ENCODE data around the gene FHL5. TPM values are rescaled to one million over a fixed set of nuclear protein-coding genes. Genes with fewer than 3 reads are reported as not detected.
A peak's percentile ranks its signal among the peaks of the same experiment; 100 is the strongest.
"Not testable (repeated sequence)": the region's sequence is repeated elsewhere in the genome, so short reads cannot be mapped to it uniquely, and the experiment has no call there.

The FHL5 gene
- total RNA-seq, 2 donors from 2014 or later: not detected

- Mint-ChIP-seq H3K27ac (no peak overlapping the region), H3K36me3 (peaks cover 2 to 5% of the 10 kb centered on the region in 2 donors), H3K9me3 (peaks cover 0 to 7% of the 10 kb centered on the region in 2 donors)
- DNase-seq (ENCODE audit: low spot score in 2 of 2): no peak
- ATAC-seq: no peak
These were observed 13.3 kb downstream of the FHL5 start for GRCh38 chr6:96576221-96576620.

- no peak for DNase-seq (ENCODE audit: low spot score in 2 of 2)
- ATAC-seq: no peak
- H3K9me3 Mint-ChIP-seq: no peaks in the 10 kb centered on the region
- H3K36me3 Mint-ChIP-seq: no peaks in the 10 kb centered on the region
- no peak overlapping the region for H3K27ac Mint-ChIP-seq
These were observed 19.1 kb downstream of the FHL5 start for GRCh38 chr6:96582021-96582420.

GRCh38 chr6:96582436-96582835, 19.5 kb downstream of the FHL5 start:
- Mint-ChIP-seq H3K36me3 (no peaks in the 10 kb centered on the region), H3K27ac (no peak overlapping the region), H3K9me3 (no peaks in the 10 kb centered on the region)
- DNase-seq (ENCODE audit: low spot score in 2 of 2): no peak
- no peak for ATAC-seq

DNA sequence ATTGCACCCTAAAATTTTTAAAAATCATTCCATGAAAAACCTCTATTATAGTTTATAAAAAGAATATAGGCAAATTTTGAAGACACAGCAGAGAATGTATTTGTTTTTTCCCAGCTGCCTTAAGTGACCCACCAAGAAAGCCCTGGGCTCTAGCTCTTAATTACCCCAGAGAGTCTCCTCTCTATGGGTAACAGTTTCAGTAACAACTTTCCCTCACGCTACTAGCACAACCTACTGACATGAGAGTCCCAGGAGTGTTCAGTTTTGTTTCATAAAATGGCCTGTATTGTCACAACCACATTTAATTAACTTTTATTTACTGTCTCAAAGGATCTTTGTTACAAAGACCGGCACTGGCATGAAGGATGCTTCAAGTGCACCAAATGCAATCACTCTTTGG, 41.5 kb downstream of the FHL5 start:
- DNase-seq (ENCODE audit: low spot score in 2 of 2): no peak
- H3K27ac Mint-ChIP-seq: no peak overlapping the region
- no peaks in the 10 kb centered on the region for H3K9me3 Mint-ChIP-seq
- no peak for ATAC-seq
- H3K36me3 Mint-ChIP-seq: no peaks in the 10 kb centered on the region

DNA sequence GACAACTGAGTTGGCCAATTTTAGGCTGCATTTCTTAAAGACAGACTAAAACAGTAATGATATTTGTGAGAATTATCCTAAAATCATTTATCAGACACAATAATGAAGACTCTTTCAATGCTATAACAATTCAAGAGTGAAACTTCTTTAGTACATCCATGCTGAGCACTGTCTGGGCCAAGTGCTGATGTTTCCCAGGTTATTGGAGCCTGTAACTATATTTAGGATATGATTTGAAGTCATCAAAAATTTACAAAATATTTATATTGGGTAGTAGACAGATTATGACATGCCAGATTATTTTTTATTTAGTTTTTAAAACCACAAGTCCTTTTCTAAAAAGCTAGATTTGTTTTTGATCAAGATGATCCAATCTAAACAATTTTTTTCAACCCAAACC, 45.1 kb downstream of the FHL5 start:
- no peak for ATAC-seq

DNA sequence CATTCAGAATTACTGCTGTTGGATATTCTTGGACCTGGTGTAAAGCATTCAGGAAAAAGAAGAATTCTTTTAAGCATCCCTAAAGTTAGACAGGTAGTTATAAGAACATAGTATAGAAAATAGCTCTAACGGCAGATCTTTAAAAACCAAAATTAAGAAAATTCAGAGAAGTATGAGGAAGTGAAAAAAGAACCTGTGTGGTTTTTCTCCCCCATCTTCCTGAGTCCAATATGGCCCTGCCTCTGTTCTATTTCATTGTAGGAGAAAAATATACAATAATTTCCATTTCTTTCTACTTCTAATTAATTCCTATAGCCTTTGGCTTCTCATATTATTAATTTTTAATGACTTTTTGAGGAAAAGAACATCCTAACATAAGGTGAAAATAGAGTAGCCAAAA, 47.1 kb downstream of the FHL5 start:
- no peak for ATAC-seq
- no peak overlapping the region for H3K27ac Mint-ChIP-seq
- DNase-seq (ENCODE audit: low spot score in 2 of 2): no peak
- H3K36me3 Mint-ChIP-seq: no peaks in the 10 kb centered on the region
- H3K9me3 Mint-ChIP-seq: no peaks in the 10 kb centered on the region

More for the DNA sequence above, 45.1 kb downstream of the FHL5 start:
- Mint-ChIP-seq H3K27ac (no peak overlapping the region), H3K36me3 (no peaks in the 10 kb centered on the region), H3K9me3 (no peaks in the 10 kb centered on the region)
- DNase-seq (ENCODE audit: low spot score in 2 of 2): no peak

DNA sequence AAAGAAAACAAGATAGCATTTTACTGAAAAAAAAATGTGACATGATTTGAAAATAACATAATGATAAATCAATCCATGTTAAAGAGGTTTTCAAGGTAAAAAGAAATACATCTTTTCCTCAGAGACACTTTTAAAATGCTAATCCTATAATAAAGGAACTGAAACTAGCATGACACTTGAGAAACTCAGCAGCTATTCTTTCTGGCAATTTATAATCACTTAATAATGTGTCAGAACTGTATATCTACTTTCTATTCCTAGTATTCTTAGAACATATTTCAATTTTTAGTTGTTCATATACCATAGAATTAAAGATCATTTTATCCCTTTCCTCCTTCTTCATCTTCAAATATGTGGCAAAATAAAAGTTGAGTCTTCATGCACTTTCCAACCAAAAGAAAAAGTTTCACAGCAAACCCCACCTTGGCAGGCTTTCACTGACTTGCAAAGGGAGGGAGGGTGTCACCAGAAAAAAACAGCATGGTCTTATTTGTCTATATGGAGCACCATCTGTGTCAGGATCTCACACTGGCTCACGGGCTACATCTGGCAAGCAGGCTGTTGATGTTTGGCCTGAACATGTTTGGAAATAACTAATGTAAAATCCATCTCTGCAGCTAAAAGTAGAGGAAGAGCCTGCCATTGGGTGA, 48.5 kb downstream of the FHL5 start:
- ATAC-seq (no peak), DNase-seq (ENCODE audit: low spot score in 2 of 2) (no peak)
- Mint-ChIP-seq H3K36me3 (no peaks in the 10 kb centered on the region), H3K9me3 (no peaks in the 10 kb centered on the region), H3K27ac (no peak overlapping the region)

DNA sequence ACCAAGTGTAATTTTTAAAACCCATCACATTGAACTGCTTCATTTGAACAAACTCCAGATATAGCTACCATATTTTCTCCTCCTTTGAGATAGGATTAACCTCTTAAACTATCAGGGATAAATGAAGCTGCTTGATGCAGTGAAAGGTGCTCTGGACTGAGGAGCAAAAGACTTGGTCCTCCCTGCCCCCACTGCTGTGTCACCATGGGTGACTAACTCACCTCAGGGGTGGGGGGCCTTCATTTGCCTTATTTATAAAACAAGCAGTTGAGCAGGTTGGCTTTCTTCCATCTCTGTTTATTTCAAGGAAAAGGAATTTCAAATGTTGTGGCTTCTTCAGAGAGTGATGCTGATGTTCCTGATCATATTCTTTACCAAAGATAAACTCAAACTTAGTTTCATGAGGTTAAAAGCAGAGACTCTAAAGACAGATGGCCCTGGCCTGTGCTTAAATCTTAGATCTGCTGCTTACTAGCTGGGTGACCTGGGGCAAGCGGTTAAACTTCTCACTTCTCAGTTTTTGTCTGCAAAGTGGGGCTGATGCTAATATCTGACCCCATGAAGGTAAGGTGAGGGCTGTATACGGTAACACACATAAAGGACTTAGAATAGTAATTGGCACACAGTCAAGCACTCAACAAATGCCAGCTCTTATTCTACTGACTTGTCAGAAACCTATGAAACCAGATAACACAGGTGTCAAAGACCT, 50.5 kb downstream of the FHL5 start:
- no peak overlapping the region for H3K27ac Mint-ChIP-seq
- ATAC-seq: no peak
- no peak for DNase-seq (ENCODE audit: low spot score in 2 of 2)
- H3K9me3 Mint-ChIP-seq: no peaks in the 10 kb centered on the region
- no peaks in the 10 kb centered on the region for H3K36me3 Mint-ChIP-seq

- no peaks in the 10 kb centered on the region for H3K36me3 Mint-ChIP-seq
- no peaks in the 10 kb centered on the region for H3K9me3 Mint-ChIP-seq
- ATAC-seq (no peak), DNase-seq (ENCODE audit: low spot score in 2 of 2) (no peak)
- H3K27ac Mint-ChIP-seq: no peak overlapping the region
These were observed 57.9 kb downstream of the FHL5 start for GRCh38 chr6:96620851-96621250.

- Mint-ChIP-seq H3K27ac (no peak overlapping the region), H3K36me3 (no peaks in the 10 kb centered on the region), H3K9me3 (no peaks in the 10 kb centered on the region)
- ATAC-seq (no peak), DNase-seq (ENCODE audit: low spot score in 2 of 2) (no peak)
These were observed 59.1 kb downstream of the FHL5 start for GRCh38 chr6:96621983-96622382.

GRCh38 chr6:96624957-96625356, 62.0 kb downstream of the FHL5 start:
- Mint-ChIP-seq H3K36me3 (no peaks in the 10 kb centered on the region), H3K9me3 (no peaks in the 10 kb centered on the region), H3K27ac (no peak overlapping the region)
- DNase-seq (ENCODE audit: low spot score in 2 of 2): no peak
- ATAC-seq: no peak

DNA sequence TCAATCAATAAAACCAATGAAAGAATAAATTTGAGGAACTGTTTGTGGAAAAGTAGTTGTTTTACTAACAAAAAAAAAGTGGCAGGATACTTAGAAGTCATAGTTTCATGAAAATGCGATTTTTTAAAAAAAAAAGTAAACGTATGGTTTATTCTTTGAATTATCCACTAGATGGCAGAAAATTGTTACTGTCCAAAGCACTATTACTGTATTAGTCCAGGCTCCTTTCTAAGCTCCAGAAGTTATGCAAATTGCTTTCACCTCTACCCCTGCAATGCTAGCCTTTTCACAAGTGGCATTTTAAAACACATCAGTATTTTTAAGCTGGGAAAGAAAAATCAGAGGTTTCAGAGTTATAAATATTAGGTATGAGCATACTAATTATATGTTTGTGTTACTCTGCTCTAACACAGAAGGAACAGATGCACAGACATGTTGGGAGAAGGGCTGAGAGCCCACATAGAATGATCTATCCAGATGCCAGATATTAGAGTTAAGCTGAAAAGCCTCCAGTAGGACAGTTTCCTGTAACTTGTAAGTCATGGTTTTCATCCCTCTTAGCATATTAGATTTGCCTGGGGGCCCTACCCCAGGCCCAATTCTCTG, 63.9 kb downstream of the FHL5 start:
- Mint-ChIP-seq H3K27ac (no peak overlapping the region), H3K9me3 (no peaks in the 10 kb centered on the region), H3K36me3 (no peaks in the 10 kb centered on the region)
- ATAC-seq (peak in 1 of 2 donors; percentile 54), DNase-seq (ENCODE audit: low spot score in 2 of 2) (no peak)

GRCh38 chr6:96631248-96631647, 68.3 kb downstream of the FHL5 start:
- no peak for ATAC-seq
- H3K27ac Mint-ChIP-seq: no peak overlapping the region
- no peaks in the 10 kb centered on the region for H3K9me3 Mint-ChIP-seq
- H3K36me3 Mint-ChIP-seq: no peaks in the 10 kb centered on the region
- DNase-seq (ENCODE audit: low spot score in 2 of 2): no peak

DNA sequence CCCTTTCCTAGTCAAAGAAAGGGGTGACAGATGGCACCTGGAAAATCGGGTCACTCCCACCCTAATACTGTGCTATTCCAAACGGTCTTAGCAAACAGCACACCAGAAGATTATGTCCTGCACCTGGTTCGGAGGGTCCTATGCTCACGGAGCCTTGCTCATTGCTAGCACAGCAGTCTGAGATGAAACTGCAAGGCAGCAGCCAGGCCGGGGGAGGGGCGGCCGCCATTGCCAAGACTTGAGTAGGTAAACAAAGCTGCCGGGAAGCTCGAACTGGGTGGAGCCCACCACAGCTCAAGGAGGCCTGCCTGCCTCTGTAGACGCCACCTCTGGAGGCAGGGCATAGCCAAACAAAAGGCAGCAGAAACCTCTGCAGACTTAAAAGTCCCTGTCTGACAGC, 75.1 kb downstream of the FHL5 start:
- not testable (repeated sequence) for DNase-seq (ENCODE audit: low spot score in 2 of 2); H3K36me3 Mint-ChIP-seq; H3K9me3 Mint-ChIP-seq; H3K27ac Mint-ChIP-seq; ATAC-seq

- DNase-seq (ENCODE audit: low spot score in 2 of 2) (no peak), ATAC-seq (no peak)
- H3K9me3 Mint-ChIP-seq: no peaks in the 10 kb centered on the region
These were observed 82.2 kb downstream of the FHL5 start for GRCh38 chr6:96645106-96645505.

DNA sequence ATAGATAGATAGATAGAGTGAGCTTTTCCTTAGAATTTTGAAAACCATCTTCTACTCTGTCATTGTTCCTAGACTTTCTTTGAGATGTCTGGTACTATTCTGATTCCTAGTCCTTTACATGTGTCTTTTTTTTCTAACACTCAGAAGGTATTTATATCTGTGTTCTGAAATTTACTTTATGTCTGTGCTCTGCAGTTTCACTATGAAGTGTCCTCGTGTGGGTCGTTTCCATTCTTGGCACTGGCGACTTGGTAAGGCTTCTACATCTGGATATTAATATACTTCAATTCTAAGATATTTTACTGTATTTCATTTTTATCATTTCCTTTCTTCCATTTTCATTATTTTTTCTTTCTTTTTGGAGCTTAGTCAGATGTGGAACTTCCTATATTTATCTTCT, 87.0 kb downstream of the FHL5 start:
- no peaks in the 10 kb centered on the region for H3K9me3 Mint-ChIP-seq

More at GRCh38 chr6:96645106-96645505, 82.2 kb downstream of the FHL5 start:
- Mint-ChIP-seq H3K27ac (no peak overlapping the region), H3K36me3 (no peaks in the 10 kb centered on the region)

GRCh38 chr6:96651816-96652215, 88.9 kb downstream of the FHL5 start:
- no peak overlapping the region for H3K27ac Mint-ChIP-seq
- DNase-seq (ENCODE audit: low spot score in 2 of 2) (no peak), ATAC-seq (no peak)

More for the DNA sequence above, 87.0 kb downstream of the FHL5 start:
- Mint-ChIP-seq H3K36me3 (no peaks in the 10 kb centered on the region), H3K27ac (no peak overlapping the region)
- ATAC-seq: no peak
- DNase-seq (ENCODE audit: low spot score in 2 of 2): no peak

GRCh38 chr6:96652552-96652951, 89.6 kb downstream of the FHL5 start:
- Mint-ChIP-seq H3K27ac (no peak overlapping the region), H3K36me3 (no peaks in the 10 kb centered on the region), H3K9me3 (no peaks in the 10 kb centered on the region)
- ATAC-seq: no peak
- no peak for DNase-seq (ENCODE audit: low spot score in 2 of 2)

More at GRCh38 chr6:96651816-96652215, 88.9 kb downstream of the FHL5 start:
- H3K9me3 Mint-ChIP-seq: no peaks in the 10 kb centered on the region
- no peaks in the 10 kb centered on the region for H3K36me3 Mint-ChIP-seq
